ENCODE data around the gene S1PR1.
A peak's percentile ranks its signal among the peaks of the same experiment; 100 is the strongest.

S1PR1 gene

GRCh38 chr1:101235216-101235695, 1.6 kb upstream of the S1PR1 start:
- DNase-seq (ENCODE audit: low read depth, low spot score), result no peak
- peak overlapping the region; percentile 65 for H3K4me3 ChIP-seq (ENCODE audit: low read depth, low read length)
- in situ Hi-C loops (cut with HindIII; ENCODE audit: low sequenced_read_pairs), result no loop called here
- TF ChIP-seq CTCF (IDR thresholded peaks at IDR 0.05; ENCODE audit: low read depth, low read length), result no peak

- no peak for TF ChIP-seq CTCF (IDR thresholded peaks at IDR 0.05; ENCODE audit: low read depth, low read length)
- H3K4me3 ChIP-seq (ENCODE audit: low read depth, low read length), result peak overlapping the region; percentile 65
- in situ Hi-C loops (cut with HindIII; ENCODE audit: low sequenced_read_pairs), result no loop called here
- DNase-seq (ENCODE audit: low read depth, low spot score), result peak; percentile 29
These were observed 913 bp upstream of the S1PR1 start for GRCh38 chr1:101235696-101236515.

GRCh38 chr1:101237229-101237837, 514 bp downstream of the S1PR1 start:
- TF ChIP-seq CTCF (IDR thresholded peaks at IDR 0.05; ENCODE audit: low read depth, low read length), result peak; percentile 10
- peak overlapping the region; percentile 65 for H3K4me3 ChIP-seq (ENCODE audit: low read depth, low read length)
- DNase-seq (ENCODE audit: low read depth, low spot score), result peak; percentile 64
- in situ Hi-C loops (cut with HindIII; ENCODE audit: low sequenced_read_pairs), result no loop called here

GRCh38 chr1:101238031-101238628, 1.3 kb downstream of the S1PR1 start:
- in situ Hi-C loops (cut with HindIII; ENCODE audit: low sequenced_read_pairs), result no loop called here
- no peak for DNase-seq (ENCODE audit: low read depth, low spot score)
- no peak for TF ChIP-seq CTCF (IDR thresholded peaks at IDR 0.05; ENCODE audit: low read depth, low read length)
- peak overlapping the region; percentile 65 for H3K4me3 ChIP-seq (ENCODE audit: low read depth, low read length)

DNA sequence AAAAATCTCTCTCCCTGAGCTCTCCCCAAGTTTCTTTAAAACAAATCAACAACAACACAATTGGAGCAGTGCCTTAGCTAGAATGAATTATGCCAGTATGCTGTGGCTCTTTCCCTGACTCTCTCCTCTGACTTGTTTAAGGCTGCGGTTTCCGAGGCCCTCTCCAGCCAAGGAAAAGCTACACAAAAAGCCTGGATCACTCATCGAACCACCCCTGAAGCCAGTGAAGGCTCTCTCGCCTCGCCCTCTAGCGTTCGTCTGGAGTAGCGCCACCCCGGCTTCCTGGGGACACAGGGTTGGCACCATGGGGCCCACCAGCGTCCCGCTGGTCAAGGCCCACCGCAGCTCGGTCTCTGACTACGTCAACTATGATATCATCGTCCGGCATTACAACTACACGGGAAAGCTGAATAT, 1.9 kb downstream of the S1PR1 start:
- H3K4me3 ChIP-seq (ENCODE audit: low read depth, low read length), result no peak overlapping the region
- in situ Hi-C loops (cut with HindIII; ENCODE audit: low sequenced_read_pairs), result no loop called here

More for the DNA sequence above, 1.9 kb downstream of the S1PR1 start:
- TF ChIP-seq CTCF (IDR thresholded peaks at IDR 0.05; ENCODE audit: low read depth, low read length), result peak; percentile 98
- DNase-seq (ENCODE audit: low read depth, low spot score), result peak; percentile 90

Measured in astrocyte of the spinal cord (primary cell).